HG02571 (cell line): Measurements from ENCODE around the gene KIF6.

Source experiments
- ATAC-seq: cut with Tn5 transposase; IDR thresholded peaks from one replicate; pipeline ENCODE4 v1.9.1; 2021; ENCODE audit warnings: mild to moderate bottlenecking, moderate library complexity; ENCODE audit not compliant: unreplicated experiment

KIF6 gene

DNA sequence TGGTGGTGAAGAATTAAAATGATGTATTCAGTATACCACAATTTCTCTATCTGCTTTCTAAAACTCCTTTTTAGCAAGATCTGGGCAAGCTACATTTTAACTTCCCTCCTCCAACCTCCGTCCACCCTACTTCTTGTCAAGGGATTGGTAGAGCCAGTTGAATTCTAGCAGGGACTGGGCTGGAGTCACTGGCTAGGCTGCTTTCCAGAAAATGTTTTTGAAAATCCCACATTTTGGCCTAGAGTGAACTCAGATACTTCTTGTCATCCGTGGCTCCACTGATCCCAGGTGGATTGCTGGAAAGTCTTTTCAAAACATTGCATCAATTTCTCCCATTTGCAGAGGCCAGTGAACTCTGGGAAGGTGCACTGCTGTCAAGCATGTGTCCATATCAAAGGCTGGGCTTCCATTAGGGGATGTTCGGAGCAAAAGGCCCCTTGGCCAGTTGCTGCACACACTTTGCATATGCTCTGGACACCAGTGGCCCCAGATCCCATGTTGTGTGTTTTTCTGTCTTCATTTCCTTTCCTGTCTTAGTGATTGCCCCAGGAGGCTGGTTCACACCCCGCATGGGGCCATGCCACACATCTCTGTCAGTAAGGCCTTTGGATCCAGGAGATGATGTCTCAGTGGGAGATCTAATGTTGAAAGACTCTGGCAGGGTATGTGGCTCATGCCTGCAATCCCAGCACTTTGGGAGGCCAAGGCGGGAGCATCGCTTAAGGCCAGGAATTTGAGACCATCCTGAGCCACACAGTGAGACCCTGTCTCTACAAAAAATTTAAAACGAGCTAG lies 391.4 kb downstream of the KIF6 start:
- ATAC-seq, result no peak

- ATAC-seq, result no peak
Measured at GRCh38 chr6:39330476-39330875, 394.7 kb downstream of the KIF6 start.

- no peak for ATAC-seq
Measured at GRCh38 chr6:39330057-39330456, 395.2 kb downstream of the KIF6 start.

- ATAC-seq, result no peak
Measured at GRCh38 chr6:39328066-39328465, 397.1 kb downstream of the KIF6 start.

DNA sequence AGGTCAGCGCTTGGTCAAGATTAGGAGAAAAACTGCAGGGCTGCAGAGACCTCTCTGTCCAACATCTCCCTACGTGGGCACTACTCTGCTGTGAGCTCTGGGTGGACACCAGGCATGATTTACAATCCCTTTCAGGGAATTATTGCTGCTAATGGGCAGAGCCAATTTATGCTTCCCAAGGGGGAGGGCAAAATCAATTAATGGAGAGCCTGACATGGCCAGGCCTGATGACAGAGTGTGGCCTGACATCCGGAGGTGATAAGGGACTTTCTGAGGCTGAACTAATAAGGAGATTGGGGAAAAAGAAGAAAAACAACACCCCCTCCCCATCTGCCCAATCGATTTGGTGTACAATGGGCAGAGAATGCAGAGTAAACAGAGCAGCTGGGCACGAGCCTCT lies 397.7 kb downstream of the KIF6 start:
- no peak for ATAC-seq

- no peak for ATAC-seq
Measured at GRCh38 chr6:39322306-39322850, 402.8 kb downstream of the KIF6 start, which contains the start of gene KCNK16. Gene KCNK16, minus strand, starts transcription at chr6:39322702. Its CDS starts 162 bp downstream, at chr6:39322540.

DNA sequence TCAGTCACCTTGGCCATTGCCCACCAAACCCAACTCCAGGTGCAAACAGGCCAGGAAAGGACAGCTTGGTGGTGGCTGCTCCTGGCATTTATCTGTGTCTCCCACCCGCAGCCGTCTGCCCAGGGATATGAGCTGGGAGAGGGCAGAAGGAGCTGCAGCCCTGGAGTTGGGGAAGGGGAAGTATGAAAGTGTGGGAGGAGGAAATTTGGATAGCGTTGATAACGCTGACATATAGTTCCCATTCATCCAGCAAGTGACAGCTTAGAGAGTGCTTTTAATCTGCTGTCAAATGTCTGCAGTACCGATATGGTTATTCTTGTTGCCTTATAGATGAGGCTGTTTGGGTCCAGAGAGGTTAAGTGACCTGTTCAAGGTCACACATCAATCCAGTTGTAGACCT lies 403.4 kb downstream of the KIF6 start:
- no peak for ATAC-seq

- ATAC-seq, result no peak
Measured at GRCh38 chr6:39320363-39320984, 404.7 kb downstream of the KIF6 start.

- ATAC-seq, result no peak
Measured at GRCh38 chr6:39319621-39320362, 405.4 kb downstream of the KIF6 start.

DNA sequence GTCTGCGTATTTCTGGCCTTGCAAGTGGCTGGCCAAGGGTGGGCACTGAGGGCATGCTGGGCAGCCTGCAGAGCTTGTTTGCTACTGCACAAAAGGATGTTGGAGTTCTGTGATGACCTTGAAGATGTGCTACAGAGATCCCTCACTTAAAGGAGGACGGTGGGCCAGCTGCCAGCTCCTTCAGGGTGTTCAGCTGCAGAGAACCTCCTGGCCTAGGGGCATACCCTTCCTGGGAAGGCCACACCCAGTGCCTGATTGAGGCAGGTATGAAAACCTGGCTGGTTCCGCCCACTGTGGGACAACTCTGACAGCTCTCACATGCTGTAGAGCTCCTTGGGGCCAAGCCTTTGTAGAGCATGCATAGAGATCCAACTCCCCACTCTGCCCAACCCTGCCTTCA lies 408.0 kb downstream of the KIF6 start:
- no peak for ATAC-seq

DNA sequence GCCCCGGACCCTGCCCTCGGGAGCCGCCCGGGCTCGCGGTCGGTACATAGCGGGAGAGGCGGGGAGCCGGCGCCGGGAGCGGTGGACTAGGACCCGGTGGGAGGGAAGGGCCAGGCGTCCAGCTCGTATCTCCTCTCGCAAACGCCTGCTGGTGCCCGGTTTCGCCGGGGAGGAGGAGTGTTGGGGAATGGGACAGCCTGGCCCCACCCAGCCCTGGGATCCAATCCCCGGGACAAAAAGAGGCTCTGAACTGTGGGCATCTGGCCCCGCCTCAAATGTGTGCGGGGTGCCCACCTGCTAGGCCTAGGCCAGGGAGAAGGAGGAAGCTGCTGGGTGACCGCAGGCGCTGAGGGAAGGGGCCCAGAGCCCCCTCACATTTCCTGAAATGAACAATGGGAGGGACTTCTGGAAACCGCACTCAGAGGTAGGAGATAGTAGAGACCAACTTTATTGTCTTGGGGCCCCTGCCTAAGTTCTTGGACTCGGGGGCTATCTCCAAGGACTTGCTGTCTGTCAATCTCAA lies 410.9 kb downstream of the KIF6 start, which contains the start of gene KCNK17:
Gene KCNK17, minus strand, starts transcription at position 147 of the 523 bp plus-strand sequence. Its CDS starts 99 bp downstream, at position 48.
- no peak for ATAC-seq

GRCh38 chr6:39313526-39314272 lies 411.5 kb downstream of the KIF6 start:
- ATAC-seq, result no peak

DNA sequence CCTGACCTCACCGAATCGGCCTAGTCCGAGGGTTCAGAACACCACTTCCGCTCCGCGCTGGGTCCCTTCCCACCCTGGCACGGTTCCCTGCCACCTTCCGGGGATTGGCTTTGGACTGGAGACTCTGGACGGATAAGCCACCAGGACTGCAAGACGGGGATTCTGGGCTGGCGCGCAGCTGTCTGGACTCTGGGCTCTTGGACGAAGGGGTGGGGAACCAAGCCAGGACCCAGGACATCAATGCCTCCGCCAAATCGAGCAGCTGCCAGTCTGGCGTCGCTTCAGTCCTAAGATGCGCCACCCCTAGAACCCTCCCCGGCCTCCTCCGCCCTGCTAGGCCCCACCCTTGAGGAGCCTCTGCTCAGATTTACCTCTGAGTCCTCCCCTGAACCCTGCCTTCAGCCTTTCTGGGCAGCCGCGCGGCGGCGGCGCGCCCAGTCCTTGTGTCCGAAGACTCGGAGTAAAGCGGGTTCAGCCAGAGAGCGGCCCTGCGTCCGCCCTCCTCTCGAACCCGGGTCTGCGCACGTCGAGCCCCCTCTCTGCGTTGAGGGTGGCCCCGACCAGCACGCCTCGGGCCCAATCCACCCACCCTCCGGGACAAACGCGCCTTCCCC lies 412.2 kb downstream of the KIF6 start:
- no peak for ATAC-seq

DNA sequence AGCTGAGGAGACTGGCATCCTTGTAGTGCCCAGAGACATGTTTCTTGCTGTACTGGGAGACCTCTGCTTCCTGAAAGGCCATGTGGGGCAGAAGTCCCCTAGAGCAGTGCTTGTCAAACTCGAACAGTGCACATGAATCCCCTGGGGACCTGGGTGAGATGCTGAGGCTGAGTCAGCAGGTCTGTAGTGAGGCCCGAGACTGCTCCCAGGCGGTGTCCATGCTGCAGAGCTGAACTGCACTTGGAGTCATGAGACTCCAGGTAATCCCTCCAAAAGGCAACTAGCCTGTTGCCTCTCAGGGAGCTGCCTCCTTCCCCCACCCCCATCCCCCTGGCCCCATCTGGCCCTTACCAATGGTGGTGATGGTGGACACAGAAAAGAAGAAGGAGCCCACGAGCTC lies 414.7 kb downstream of the KIF6 start:
- ATAC-seq, result no peak

- no peak for ATAC-seq
Measured at GRCh38 chr6:39309942-39310531, 415.2 kb downstream of the KIF6 start.

GRCh38 chr6:39307462-39307861 lies 417.7 kb downstream of the KIF6 start:
- ATAC-seq, result no peak

DNA sequence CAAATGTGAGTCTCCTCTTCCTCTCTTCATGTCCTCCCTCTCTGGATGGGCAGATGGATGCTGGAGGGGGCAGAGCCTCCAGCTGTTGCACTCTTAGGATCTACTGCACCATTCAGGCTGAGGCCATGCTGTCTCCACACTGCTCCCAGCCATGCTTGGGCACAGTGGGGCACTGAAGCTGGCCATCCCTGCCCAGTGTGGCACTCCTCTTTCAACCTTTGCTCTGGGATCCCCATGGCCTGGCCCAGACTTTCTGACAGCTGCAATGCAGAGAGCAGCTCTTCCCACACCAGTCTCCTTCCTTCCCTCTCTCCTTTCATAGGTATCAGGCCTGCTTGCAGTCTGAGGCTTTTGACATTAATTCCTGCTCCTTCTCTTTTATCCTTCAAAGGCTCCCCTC lies 420.3 kb downstream of the KIF6 start:
- no peak for ATAC-seq

- no peak for ATAC-seq
Measured at GRCh38 chr6:39303425-39304153, 421.6 kb downstream of the KIF6 start.
